H9 (cell line): ENCODE results near the gene APOLD1. TPM values are rescaled to one million over a fixed set of nuclear protein-coding genes. Genes with fewer than 3 reads are reported as not detected.

Experiments used
- DNase-seq: peaks from one replicate; pipeline ENCODE4 v3.0.0-alpha.2; 2017
- H2AFZ ChIP-seq: one replicate; pipeline ENCODE4 v1.6.1; 2013; ENCODE audit warnings: mild to moderate bottlenecking, low read length, control low read depth, moderate library complexity
- H2AK5ac ChIP-seq: 2 replicates; pipeline ENCODE4 v1.6.1; 2013; ENCODE audit warnings: low read length, control low read depth, mixed read lengths; ENCODE audit not compliant: insufficient read length
- H2BK120ac ChIP-seq: one replicate; pipeline ENCODE4 v1.6.1; 2013; ENCODE audit warnings: low read depth, mild to moderate bottlenecking, low read length, control low read depth, inconsistent platforms; ENCODE audit not compliant: poor library complexity, severe bottlenecking
- H2BK12ac ChIP-seq: 2 replicates; pipeline ENCODE4 v1.6.1; 2013; ENCODE audit warnings: low read length, control low read depth, mixed read lengths, low read depth; ENCODE audit not compliant: insufficient read length
- H2BK15ac ChIP-seq: 2 replicates; pipeline ENCODE4 v1.6.1; 2013; ENCODE audit warnings: low read depth, low read length, control low read depth
- H2BK20ac ChIP-seq: one replicate; pipeline ENCODE4 v1.6.1; 2013; ENCODE audit warnings: low read depth, mild to moderate bottlenecking, low read length, control low read depth, inconsistent platforms; ENCODE audit not compliant: poor library complexity, severe bottlenecking
- H2BK5ac ChIP-seq: 2 replicates; pipeline ENCODE4 v1.6.1; 2013; ENCODE audit warnings: low read length, control low read depth, mixed read lengths; ENCODE audit not compliant: insufficient read length
- H3K14ac ChIP-seq: 2 replicates; pipeline ENCODE4 v1.6.1; 2013; ENCODE audit warnings: low read length, control low read depth; ENCODE audit not compliant: insufficient read depth
- H3K18ac ChIP-seq: 2 replicates; pipeline ENCODE4 v1.6.1; 2013; ENCODE audit warnings: low read depth, mild to moderate bottlenecking, mixed read lengths, low read length, control low read depth; ENCODE audit not compliant: insufficient read length
- H3K23ac ChIP-seq: 2 replicates; pipeline ENCODE4 v1.6.1; 2013; ENCODE audit warnings: low read length, control low read depth, mixed read lengths, low read depth; ENCODE audit not compliant: insufficient read length
- H3K23me2 ChIP-seq: 2 replicates; pipeline ENCODE4 v1.6.1; 2013; ENCODE audit warnings: low read depth, mild to moderate bottlenecking, mixed read lengths, low read length, control low read depth; ENCODE audit not compliant: insufficient read length, poor library complexity, severe bottlenecking
- H3K27ac ChIP-seq: 2 replicates; pipeline ENCODE4 v1.5.1; 2013; ENCODE audit warnings: low read length, control low read depth, mixed read lengths, low read depth; ENCODE audit not compliant: insufficient read length
- H3K27me3 ChIP-seq: 2 replicates; pipeline ENCODE4 v1.6.1; 2013; ENCODE audit warnings: low read length, control low read depth, inconsistent platforms; ENCODE audit not compliant: insufficient read depth
- H3K4ac ChIP-seq: 2 replicates; pipeline ENCODE4 v1.6.1; 2013; ENCODE audit warnings: low read depth, mild to moderate bottlenecking, control low read depth, inconsistent platforms, low read length, moderate library complexity
- H3K4me1 ChIP-seq: 2 replicates; pipeline ENCODE4 v1.6.1; 2013; ENCODE audit warnings: low read length, control low read depth, inconsistent platforms; ENCODE audit not compliant: insufficient read depth
- H3K4me2 ChIP-seq: 2 replicates; pipeline ENCODE4 v1.6.1; 2013; ENCODE audit warnings: low read length, control low read depth, mixed read lengths; ENCODE audit not compliant: insufficient read length, insufficient read depth
- H3K56ac ChIP-seq: 2 replicates; pipeline ENCODE4 v1.6.1; 2013; ENCODE audit warnings: low read depth, mild to moderate bottlenecking, mixed read lengths, low read length, control low read depth; ENCODE audit not compliant: insufficient read length
- H3K79me1 ChIP-seq: 2 replicates; pipeline ENCODE4 v1.6.1; 2013; ENCODE audit warnings: low read depth, mild to moderate bottlenecking, moderate library complexity, low read length, control low read depth, inconsistent platforms; ENCODE audit not compliant: insufficient read depth, poor library complexity, severe bottlenecking
- H3K79me2 ChIP-seq: 2 replicates; pipeline ENCODE4 v1.6.1; 2013; ENCODE audit warnings: low read length, control low read depth, inconsistent platforms; ENCODE audit not compliant: insufficient read depth
- H3K9ac ChIP-seq: 2 replicates; pipeline ENCODE4 v1.6.1; 2013; ENCODE audit warnings: low read length, control low read depth, mixed read lengths; ENCODE audit not compliant: insufficient read length; ENCODE audit errors: extremely low read depth
- H3K9me3 ChIP-seq: one replicate; pipeline ENCODE4 v1.6.1; 2013; ENCODE audit warnings: low read depth, low read length, inconsistent platforms; ENCODE audit not compliant: control insufficient read depth
- H3T11ph ChIP-seq: one replicate; pipeline ENCODE4 v1.6.1; 2013; ENCODE audit warnings: mild to moderate bottlenecking, low read length, control low read depth, inconsistent platforms
- H4K20me1 ChIP-seq: one replicate; pipeline ENCODE4 v1.6.1; 2013; ENCODE audit not compliant: control insufficient read depth, insufficient read length, insufficient read depth
- H4K5ac ChIP-seq: 2 replicates; pipeline ENCODE4 v1.6.1; 2013; ENCODE audit warnings: low read depth, mild to moderate bottlenecking, mixed read lengths, low read length, control low read depth; ENCODE audit not compliant: insufficient read length
- H4K8ac ChIP-seq: replicated peaks from 2 replicates; pipeline ENCODE4 v1.6.1; 2013; ENCODE audit warnings: low read length, control low read depth, mixed read lengths, low read depth; ENCODE audit not compliant: insufficient read length
- H4K91ac ChIP-seq: 2 replicates; pipeline ENCODE4 v1.6.1; 2013; ENCODE audit warnings: low read depth, mild to moderate bottlenecking, moderate library complexity, mixed read lengths, low read length, control low read depth; ENCODE audit not compliant: insufficient read length
- H3K27ac Mint-ChIP-seq, 3 experiments: 2 replicates in 2 of 3; 3 replicates in 1 of 3; pipeline ENCODE4 v1.8.0; 2020 to 2021; ENCODE audit warnings: mixed read lengths in 3 of 3, mild to moderate bottlenecking in 1 of 3, moderate library complexity in 1 of 3
- H3K27me3 Mint-ChIP-seq: 2 replicates; pipeline ENCODE4 v1.8.0; 2021; ENCODE audit warnings: low read depth, mild to moderate bottlenecking, moderate library complexity, mixed read lengths
- H3K36me3 Mint-ChIP-seq, 3 experiments: 2 replicates in 2 of 3; 3 replicates in 1 of 3; pipeline ENCODE4 v1.8.0; 2020 to 2021; ENCODE audit warnings: low read depth in 3 of 3, mixed read lengths in 3 of 3; ENCODE audit not compliant: insufficient read depth in 1 of 3
- H3K4me1 Mint-ChIP-seq, 2 experiments: 2 replicates each; pipeline ENCODE4 v1.8.0; 2020; ENCODE audit warnings: mixed read lengths in 2 of 2
- H3K4me3 Mint-ChIP-seq, 2 experiments: 2 replicates in 1 of 2; 3 replicates in 1 of 2; pipeline ENCODE4 v1.8.0; 2020 to 2021; ENCODE audit warnings: mild to moderate bottlenecking in 2 of 2, mixed read lengths in 2 of 2, moderate library complexity in 1 of 2
- H3K9me3 Mint-ChIP-seq, 2 experiments: 2 replicates in 1 of 2; 3 replicates in 1 of 2; pipeline ENCODE4 v1.8.0; 2020; ENCODE audit warnings: mild to moderate bottlenecking in 2 of 2, mixed read lengths in 2 of 2, moderate library complexity in 1 of 2
- CTCF ChIP-seq: fragments of 200-600 bp; sonication (generic); conservative IDR thresholded peaks from 3 replicates; pipeline ENCODE4 v1.8.0; 2021; ENCODE audit warnings: antibody characterized with exemption, mild to moderate bottlenecking
- WGBS: extraction: QIAGEN DNeasy Blood & Tissue Kit; methylation state at CpG from one replicate; pipeline ENCODE4 v1.1.7; 2013; ENCODE audit warnings: missing lambda C conversion rate, low lambda C conversion rate, mixed read lengths; ENCODE audit not compliant: insufficient read length; ENCODE audit errors: extremely low coverage; 5-methylcytosine and 5-hydroxymethylcytosine counted together
- total RNA-seq: library from RNA; stranded (reverse); gene quantifications from 2 replicates; pipeline ENCODE4 v1.2.1, GENCODE V29; 2021

The APOLD1 gene
- total RNA-seq, 1 experiment from 2014 or later = 0.48 TPM

- H3K4me2 ChIP-seq = no peak overlapping the region
Measured at GRCh38 chr12:12835378-12836146, 50.1 kb downstream of the APOLD1 start.

More at GRCh38 chr12:12835378-12836146, 50.1 kb downstream of the APOLD1 start:
- no peaks in the 10 kb centered on the region; the same call in 1 of the 2 replicates for H3K4me1 ChIP-seq
- H2BK5ac ChIP-seq = no peak overlapping the region
- H4K5ac ChIP-seq = no peak overlapping the region
- H4K91ac ChIP-seq = no peak overlapping the region
- Mint-ChIP-seq H3K4me3 (no peak overlapping the region), H3K4me1 (peaks cover 8 to 10% of the 10 kb centered on the region in 2 experiments), H3K9me3 (no peaks in the 10 kb centered on the region), H3K27ac (no peak overlapping the region), H3K27me3 (no peaks in the 10 kb centered on the region), H3K36me3 (peaks cover 19 to 35% (median 34%) of the 10 kb centered on the region in 3 experiments; a peak in 6 of 7 replicates)
- no peak for TF ChIP-seq CTCF
- DNase-seq = no peak
- no peaks in the 10 kb centered on the region for H4K20me1 ChIP-seq
- no peaks in the 10 kb centered on the region for H3K79me1 ChIP-seq
- no peaks in the 10 kb centered on the region for H3K23me2 ChIP-seq
- H3K9me3 ChIP-seq = no peaks in the 10 kb centered on the region
- H2AFZ ChIP-seq = no peak overlapping the region
- no CpG with 5 or more reads among the region's 7 CpGs for WGBS
- no peak overlapping the region for H4K8ac ChIP-seq
- no peak overlapping the region for H3K27ac ChIP-seq
- no peak overlapping the region for H3K18ac ChIP-seq
- H2BK12ac ChIP-seq = no peak overlapping the region
- H2BK120ac ChIP-seq = no peak overlapping the region
- H3K23ac ChIP-seq = no peak overlapping the region
- no peaks in the 10 kb centered on the region for H3K79me2 ChIP-seq
- no peak overlapping the region for H2BK20ac ChIP-seq
- H3K56ac ChIP-seq = no peak overlapping the region
- no peak overlapping the region for H3K4ac ChIP-seq
- H3K9ac ChIP-seq = no peak overlapping the region
- no peak overlapping the region for H2AK5ac ChIP-seq
- H3T11ph ChIP-seq = no peak overlapping the region
- no peaks in the 10 kb centered on the region for H3K27me3 ChIP-seq
- no peak overlapping the region for H3K14ac ChIP-seq
- no peak overlapping the region for H2BK15ac ChIP-seq
